ENCODE results near the gene PML.

The PML gene

DNA sequence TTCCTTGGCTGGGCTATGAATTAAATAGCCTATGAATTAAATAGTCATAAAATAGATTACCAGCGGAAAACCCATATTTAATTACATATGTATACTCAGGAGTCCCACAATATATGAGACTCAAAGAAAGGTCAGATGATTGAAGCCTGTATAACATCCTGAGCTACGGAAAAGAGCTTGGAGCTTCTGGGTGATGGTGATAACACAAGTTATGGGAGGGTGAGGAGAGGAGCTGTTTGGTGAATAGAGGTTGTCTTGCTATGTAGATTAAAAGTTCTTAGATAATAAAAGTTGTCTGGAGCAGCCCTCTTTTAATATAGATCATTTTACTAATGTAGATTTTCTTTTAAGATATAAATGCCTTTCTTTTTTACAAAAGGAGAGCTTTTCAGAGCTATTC, 1.8 kb downstream of the PML start:
- H3K4me3 ChIP-seq (ENCODE audit: low read depth, low read length) = peak overlapping the region; percentile 96
- no peak for TF ChIP-seq CTCF (IDR thresholded peaks at IDR 0.05; ENCODE audit: low read depth, low read length)

DNA sequence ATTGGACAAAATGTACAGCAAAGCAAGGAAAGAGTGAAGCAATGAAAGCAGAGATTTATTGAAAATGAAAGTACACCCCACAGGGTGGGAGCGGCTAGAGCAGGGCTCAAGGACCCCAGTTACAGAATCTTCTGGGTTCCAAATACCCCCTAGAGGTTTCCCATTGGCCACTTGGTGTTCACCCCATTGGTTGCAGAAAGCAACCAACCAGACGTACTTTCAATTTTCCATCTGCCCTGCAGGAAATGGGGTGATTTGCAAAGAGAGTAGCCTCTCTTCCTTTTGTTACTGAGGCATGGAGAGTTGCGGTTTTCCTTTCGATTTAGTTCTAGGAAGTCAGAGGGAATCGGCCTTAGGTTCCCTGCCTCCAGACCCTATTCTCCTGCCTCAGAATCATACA, 2.4 kb downstream of the PML start:
- peak overlapping the region; percentile 96 for H3K4me3 ChIP-seq (ENCODE audit: low read depth, low read length)
- no peak for TF ChIP-seq CTCF (IDR thresholded peaks at IDR 0.05; ENCODE audit: low read depth, low read length)

- H3K4me3 ChIP-seq (ENCODE audit: low read depth, low read length) = no peak overlapping the region
- TF ChIP-seq CTCF (IDR thresholded peaks at IDR 0.05; ENCODE audit: low read depth, low read length) = no peak
These were observed 3.5 kb downstream of the PML start for GRCh38 chr15:73997986-73998385.

DNA sequence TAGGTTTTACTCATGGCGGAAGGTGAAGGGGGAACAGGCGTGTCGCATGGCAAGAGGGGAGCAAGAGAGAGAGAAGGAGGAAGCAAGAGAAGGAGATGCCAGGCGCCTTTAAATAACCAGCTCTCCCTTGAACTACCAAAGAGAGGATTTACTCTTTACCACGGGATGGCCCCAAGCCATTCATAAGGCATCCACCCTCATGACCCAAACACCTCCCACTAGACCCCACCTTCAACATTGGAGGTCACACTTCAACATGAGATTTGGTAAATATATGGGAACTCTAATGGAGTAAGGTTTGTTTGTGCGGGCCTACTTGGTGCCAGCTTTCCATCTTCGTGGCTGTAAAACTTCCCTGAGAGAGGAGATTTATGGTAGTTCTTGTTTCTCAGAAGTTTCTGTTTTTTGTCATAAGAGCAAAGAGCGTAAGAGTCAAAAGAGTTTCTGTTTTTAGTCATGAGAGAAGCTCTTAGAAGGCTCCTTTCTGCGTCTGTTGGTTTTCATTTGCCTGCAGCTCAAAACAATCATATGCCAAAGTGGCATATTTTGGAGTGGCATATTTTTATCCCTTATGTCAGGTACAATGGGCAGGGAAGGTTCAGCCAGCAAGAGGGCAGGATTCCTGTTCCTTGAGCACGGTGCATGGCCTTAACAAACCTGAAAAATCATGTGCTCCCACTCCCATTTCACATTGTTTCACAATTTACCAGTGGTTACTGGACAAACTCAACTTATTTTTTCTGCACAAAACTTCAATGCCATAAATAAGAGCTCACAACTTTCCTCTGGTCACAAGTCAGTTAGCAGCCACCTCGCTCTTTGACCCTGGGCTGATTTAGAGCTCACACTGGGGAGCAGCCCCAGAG, 12.5 kb downstream of the PML start:
- H3K4me3 ChIP-seq (ENCODE audit: low read depth, low read length) = no peak overlapping the region
- no peak for TF ChIP-seq CTCF (IDR thresholded peaks at IDR 0.05; ENCODE audit: low read depth, low read length)

GRCh38 chr15:74007820-74008371, 13.4 kb downstream of the PML start:
- no peak overlapping the region for H3K4me3 ChIP-seq (ENCODE audit: low read depth, low read length)
- TF ChIP-seq CTCF (IDR thresholded peaks at IDR 0.05; ENCODE audit: low read depth, low read length) = no peak

DNA sequence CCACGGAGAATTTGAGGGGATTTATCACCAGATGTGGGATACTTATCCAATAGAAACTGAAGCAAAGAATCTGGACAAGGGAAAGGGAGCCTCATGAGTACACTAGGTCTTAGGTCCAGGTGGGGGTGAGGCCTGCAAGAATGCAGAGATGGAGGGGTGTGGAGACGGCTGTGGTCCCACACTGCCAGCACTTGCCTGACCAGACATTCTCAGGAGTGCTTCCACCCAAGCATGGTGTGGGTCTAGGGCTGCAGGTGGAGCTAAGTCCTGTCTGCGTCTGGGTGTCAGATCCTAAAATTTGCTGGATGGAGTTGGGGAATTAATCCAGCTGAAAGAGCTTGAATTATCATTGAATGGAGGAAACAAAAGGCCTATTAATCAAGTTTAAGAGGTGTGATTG, 14.4 kb downstream of the PML start:
- H3K4me3 ChIP-seq (ENCODE audit: low read depth, low read length) = no peak overlapping the region
- TF ChIP-seq CTCF (IDR thresholded peaks at IDR 0.05; ENCODE audit: low read depth, low read length) = no peak

DNA sequence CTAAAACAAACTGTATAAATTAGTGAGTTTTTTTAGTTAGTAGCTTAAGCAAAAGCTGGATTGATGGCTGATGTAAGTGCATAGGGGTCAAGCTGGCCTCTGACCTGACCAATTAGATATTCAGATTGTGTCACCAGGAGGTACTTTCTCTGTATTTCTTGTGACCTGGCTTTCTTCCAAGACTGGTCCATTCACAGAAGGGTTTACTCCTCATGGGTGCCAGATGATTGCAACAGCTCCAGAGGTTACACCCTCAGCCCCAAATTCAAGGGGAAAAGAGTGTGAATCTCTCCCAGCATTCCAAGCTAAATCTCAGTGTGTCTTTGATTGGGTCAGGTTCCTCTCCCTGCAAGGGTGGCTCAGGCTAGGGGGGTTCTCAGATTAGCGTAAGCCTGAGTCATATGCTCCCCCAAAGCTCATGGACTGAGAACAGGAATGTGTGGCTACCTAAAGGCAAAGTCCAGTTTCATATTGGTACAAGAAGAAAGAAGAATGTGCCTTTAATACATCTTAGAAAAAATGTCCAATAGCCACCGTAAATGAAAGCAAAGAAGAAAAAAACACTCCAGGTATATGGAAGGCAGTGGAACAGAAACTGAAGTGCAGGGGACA, 16.5 kb downstream of the PML start:
- no peak overlapping the region for H3K4me3 ChIP-seq (ENCODE audit: low read depth, low read length)
- TF ChIP-seq CTCF (IDR thresholded peaks at IDR 0.05; ENCODE audit: low read depth, low read length) = no peak

All from WI38 (cell line).